ENCODE results near the gene TMC1.

- TF ChIP-seq TCF7L2 (IDR thresholded peaks at IDR 0.05; ENCODE audit: low read depth, low read length) = no peak
- TF ChIP-seq EP300 (IDR thresholded peaks at IDR 0.05; ENCODE audit: low read depth in 2 of 2, low read length in 2 of 2) = no peak
- TF ChIP-seq EP300 (CRISPR knock-in tag; IDR thresholded peaks at IDR 0.05; ENCODE audit: borderline replicate concordance) = no peak
- TF ChIP-seq, protein P1, sequence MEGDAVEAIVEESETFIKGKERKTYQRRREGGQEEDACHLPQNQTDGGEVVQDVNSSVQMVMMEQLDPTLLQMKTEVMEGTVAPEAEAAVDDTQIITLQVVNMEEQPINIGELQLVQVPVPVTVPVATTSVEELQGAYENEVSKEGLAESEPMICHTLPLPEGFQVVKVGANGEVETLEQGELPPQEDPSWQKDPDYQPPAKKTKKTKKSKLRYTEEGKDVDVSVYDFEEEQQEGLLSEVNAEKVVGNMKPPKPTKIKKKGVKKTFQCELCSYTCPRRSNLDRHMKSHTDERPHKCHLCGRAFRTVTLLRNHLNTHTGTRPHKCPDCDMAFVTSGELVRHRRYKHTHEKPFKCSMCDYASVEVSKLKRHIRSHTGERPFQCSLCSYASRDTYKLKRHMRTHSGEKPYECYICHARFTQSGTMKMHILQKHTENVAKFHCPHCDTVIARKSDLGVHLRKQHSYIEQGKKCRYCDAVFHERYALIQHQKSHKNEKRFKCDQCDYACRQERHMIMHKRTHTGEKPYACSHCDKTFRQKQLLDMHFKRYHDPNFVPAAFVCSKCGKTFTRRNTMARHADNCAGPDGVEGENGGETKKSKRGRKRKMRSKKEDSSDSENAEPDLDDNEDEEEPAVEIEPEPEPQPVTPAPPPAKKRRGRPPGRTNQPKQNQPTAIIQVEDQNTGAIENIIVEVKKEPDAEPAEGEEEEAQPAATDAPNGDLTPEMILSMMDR (CRISPR knock-in tag; IDR thresholded peaks at IDR 0.05) = no peak
Measured at GRCh38 chr9:72612449-72612848, 91.0 kb downstream of the TMC1 start.

All from HepG2 (cell line).